HCT116 (cell line): Measurements from ENCODE around the gene SPEM3. TPM values are rescaled to one million over a fixed set of nuclear protein-coding genes. Genes with fewer than 3 reads are reported as not detected.

Experiments
- ATAC-seq: fragments of 200-7000 bp; cut with Tn5 transposase; 2 replicates; pipeline ENCODE4 v1.9.1; 2020; ENCODE audit warnings: mild to moderate bottlenecking, moderate library complexity
- BruUV-seq: library from RNA; stranded (reverse); fragments of 400-500 nt; replicated peaks from 2 replicates; lab custom pipeline; 2021; lab: Mats Ljungman, UMichigan
- CTCF ChIA-PET: fragments of 300-600 bp; sonication (Branson Sonifier 250); formaldehyde crosslinking; loops from one replicate; lab custom pipeline; 2021; ENCODE audit warnings: antibody characterized with exemption; lab: Charles Lee
- POLR2A ChIA-PET: fragments of 300-600, 350-600 bp; sonication (Branson Sonifier 250); formaldehyde crosslinking; loops from one replicate; lab custom pipeline; 2021; ENCODE audit warnings: antibody characterized with exemption; lab: Charles Lee
- RAD21 ChIA-PET, 2 experiments: fragments of 300-600 bp; sonication (Branson Sonifier 250); formaldehyde crosslinking; loops; one replicate each; lab custom pipeline; 2023; ENCODE audit warnings: low total read pairs in 2 of 2; ENCODE audit not compliant: uncharacterized antibody in 2 of 2, unreplicated experiment in 2 of 2, low non-redundant PET in 1 of 2; lab: Charles Lee
- DNase-seq: peaks from one replicate; pipeline ENCODE4 v3.0.0-alpha.2; 2010; ENCODE audit warnings: low read depth, low spot score
- H2AFZ ChIP-seq: fragments of 200-600 bp; shearing (Covaris generic), sonication (generic); 2 replicates; pipeline ENCODE4 v1.6.1; 2017; ENCODE audit warnings: low read depth, mixed run types, mixed read lengths, antibody characterized with exemption, low read length; ENCODE audit not compliant: poor library complexity, severe bottlenecking
- H3K27ac ChIP-seq: 2 replicates; pipeline ENCODE4 v1.5.1; 2012; ENCODE audit warnings: low read depth, low read length
- H3K27me3 ChIP-seq: fragments of 200-600 bp; sonication (generic); 2 replicates; pipeline ENCODE4 v1.6.1; 2016; ENCODE audit warnings: mixed run types, low read length, mixed read lengths; ENCODE audit not compliant: insufficient read depth
- H3K36me3 ChIP-seq, 2 experiments: fragments of 200-500 bp in 1 of 2; fragments of 200-600 bp in 1 of 2; sonication (Bioruptor generic) in 1 of 2; sonication (generic) in 1 of 2; 2 replicates each; pipeline versions ENCODE4 v1.5.1 to v1.6.1; 2014 to 2016; ENCODE audit warnings: low read length in 2 of 2, inconsistent platforms in 1 of 2, mixed read lengths in 1 of 2, mixed run types in 1 of 2; ENCODE audit not compliant: insufficient read depth in 2 of 2, control insufficient read depth in 1 of 2
- H3K4me1 ChIP-seq, 2 experiments: fragments of 200-600 bp in 1 of 2; sonication (generic) in 1 of 2; 2 replicates each; pipeline versions ENCODE4 v1.5.1 to v1.6.1; 2012 to 2017; ENCODE audit warnings: low read length in 2 of 2, inconsistent platforms in 1 of 2, mild to moderate bottlenecking in 1 of 2, mixed read lengths in 1 of 2, mixed run types in 1 of 2, moderate library complexity in 1 of 2; ENCODE audit not compliant: insufficient read depth in 2 of 2, control insufficient read depth in 1 of 2
- H3K4me2 ChIP-seq: fragments of 200-600 bp; sonication (generic); 2 replicates; pipeline ENCODE4 v1.6.1; 2017; ENCODE audit warnings: mixed run types, low read length, mixed read lengths
- H3K4me3 ChIP-seq, 2 experiments: fragments of 200-600 bp in 1 of 2; sonication (generic) in 1 of 2; replicated peaks in 1 of 2; 2 replicates each; pipeline ENCODE4 v1.5.1; 2011 to 2016; ENCODE audit warnings: low read length in 2 of 2, control low read depth in 1 of 2, low read depth in 1 of 2, mild to moderate bottlenecking in 1 of 2, mixed read lengths in 1 of 2, mixed run types in 1 of 2
- H3K79me2 ChIP-seq: fragments of 200-600 bp; sonication (generic); 2 replicates; pipeline ENCODE4 v1.6.1; 2017; ENCODE audit warnings: mild to moderate bottlenecking, mixed run types, low read length, moderate library complexity, mixed read lengths; ENCODE audit not compliant: insufficient read depth
- H3K9ac ChIP-seq: fragments of 200-600 bp; sonication (generic); 2 replicates; pipeline ENCODE4 v1.6.1; 2016; ENCODE audit warnings: low read length, mixed read lengths
- H3K9me2 ChIP-seq: fragments of 200-600 bp; sonication (generic), shearing (Covaris generic); 2 replicates; pipeline ENCODE4 v1.6.1; 2017; ENCODE audit warnings: mixed run types, mild to moderate bottlenecking, moderate library complexity; ENCODE audit not compliant: insufficient read depth
- H3K9me3 ChIP-seq, 2 experiments: fragments of 200-500 bp in 1 of 2; fragments of 200-600 bp in 1 of 2; sonication (Bioruptor generic) in 1 of 2; sonication (generic) in 1 of 2; 2 replicates each; pipeline ENCODE4 v1.6.1; 2014 to 2017; ENCODE audit warnings: low read length in 2 of 2, mixed read lengths in 2 of 2, inconsistent platforms in 1 of 2, low read depth in 1 of 2, mild to moderate bottlenecking in 1 of 2, mixed run types in 1 of 2, moderate library complexity in 1 of 2; ENCODE audit not compliant: control insufficient read depth in 1 of 2, insufficient read depth in 1 of 2
- H4K20me1 ChIP-seq: fragments of 200-600 bp; sonication (generic), shearing (Covaris generic); 2 replicates; pipeline ENCODE4 v1.6.1; 2017; ENCODE audit warnings: mixed run types, mild to moderate bottlenecking, moderate library complexity; ENCODE audit not compliant: insufficient read depth
- POLR2AphosphoS5 ChIP-seq: IDR thresholded peaks from 2 replicates; pipeline ENCODE4 v1.6.1; 2011; ENCODE audit warnings: mild to moderate bottlenecking, low read depth, low read length, moderate library complexity
- REST ChIP-seq: IDR thresholded peaks from 2 replicates; pipeline ENCODE4 v1.6.1; 2012; ENCODE audit warnings: low read depth
- intact Hi-C: fragments of 100-400 bp; cut with micrococcal nuclease; formaldehyde crosslinking; loops from 2 replicates; pipeline ENCODE4 v1.10.0; 2022
- total RNA-seq: library from RNA; stranded (reverse); gene quantifications from one replicate; pipeline ENCODE4 v1.2.1, GENCODE V29; 2021; ENCODE audit not compliant: unreplicated experiment

The SPEM3 gene
- total RNA-seq, 1 experiment from 2014 or later, result not detected

GRCh38 chr17:7383742-7384488 lies 44.7 kb upstream of the SPEM3 start:
- ChIA-PET POLR2A (no interaction called here), RAD21 (no interaction called here), CTCF (no interaction called here)
- ATAC-seq, result no peak
- H2AFZ ChIP-seq, result no peak overlapping the region
- H3K9me2 ChIP-seq, result no peaks in the 10 kb centered on the region
- H4K20me1 ChIP-seq, result no peaks in the 10 kb centered on the region
- TF ChIP-seq POLR2AphosphoS5 (peak; percentile 4; the same call in 1 of the 2 replicates), REST (no peak)
- H3K79me2 ChIP-seq, result peaks cover 8% of the 10 kb centered on the region; the same call in 1 of the 2 replicates
- intact Hi-C loops, result no loop called here
- H3K36me3 ChIP-seq, result peaks cover 0 to 12% of the 10 kb centered on the region in 2 experiments; a peak in 2 of 4 replicates
- peaks cover 8 to 26% of the 10 kb centered on the region in 2 experiments; a peak in 3 of 4 replicates for H3K4me1 ChIP-seq
- H3K4me3 ChIP-seq, result no peak overlapping the region
- 0 out of 4 replicates have a peak, but pooled peaks cover 0 to 7% of the 10 kb centered on the region in 2 experiments for H3K9me3 ChIP-seq
- DNase-seq, result no peak
- no peak overlapping the region for H3K9ac ChIP-seq
- no peaks in the 10 kb centered on the region for H3K27me3 ChIP-seq
- H3K27ac ChIP-seq, result no peak overlapping the region
- no peak overlapping the region for H3K4me2 ChIP-seq
- BruUV-seq, result no TSS peak
